Ectodermal cell (in vitro differentiated cells): ENCODE data around the gene GDF15.
A peak's percentile ranks its signal among the peaks of the same experiment; 100 is the strongest.

Source experiments
- H3K27ac ChIP-seq: 2 replicates; pipeline ENCODE4 v1.7.0; 2013; ENCODE audit warnings: mild to moderate bottlenecking, low read depth, low read length; ENCODE audit not compliant: insufficient read depth, poor library complexity, severe bottlenecking
- H3K27me3 ChIP-seq: 2 replicates; pipeline ENCODE4 v1.7.0; 2013; ENCODE audit warnings: mild to moderate bottlenecking, low read length; ENCODE audit not compliant: insufficient read depth, control insufficient read depth, poor library complexity, severe bottlenecking
- H3K36me3 ChIP-seq: one replicate; pipeline ENCODE4 v1.7.0; 2013; ENCODE audit warnings: low read length; ENCODE audit not compliant: control insufficient read depth, insufficient read depth
- H3K4me1 ChIP-seq: one replicate; pipeline ENCODE4 v1.7.0; 2013; ENCODE audit warnings: low read length; ENCODE audit not compliant: control insufficient read depth, insufficient read depth
- H3K4me3 ChIP-seq: 2 replicates; pipeline ENCODE4 v1.7.0; 2013; ENCODE audit warnings: low read depth, low read length, control low read depth; ENCODE audit not compliant: insufficient read depth
- H3K9me3 ChIP-seq: 2 replicates; pipeline ENCODE4 v1.7.0; 2013; ENCODE audit warnings: mild to moderate bottlenecking, low read length, moderate library complexity; ENCODE audit not compliant: control insufficient read depth
- WGBS, 2 experiments: methylation state at CpG; one replicate each; pipeline ENCODE4 v1.1.7; 2013; ENCODE audit warnings: missing lambda C conversion rate in 2 of 2; 5-methylcytosine and 5-hydroxymethylcytosine counted together

The GDF15 gene

GRCh38 chr19:18430417-18431144 is 44.6 kb downstream of the GDF15 start:
- Histone ChIP-seq H3K4me1 (peaks cover 56% of the 10 kb centered on the region), H3K9me3 (no peaks in the 10 kb centered on the region), H3K36me3 (peaks cover 7% of the 10 kb centered on the region), H3K27me3 (no peaks in the 10 kb centered on the region), H3K27ac (no peak overlapping the region), H3K4me3 (no peak overlapping the region)
- WGBS, 2 experiments, result 88 to 90% methylated on average over 21 of the region's 21 CpGs

- 76 to 79% methylated on average over 30 to 32 of the region's 34 CpGs for whole genome bisulfite sequencing, 2 experiments
- Histone ChIP-seq H3K9me3 (no peaks in the 10 kb centered on the region), H3K4me1 (peaks cover 62% of the 10 kb centered on the region), H3K36me3 (peaks cover 16% of the 10 kb centered on the region), H3K4me3 (no peak overlapping the region), H3K27me3 (no peaks in the 10 kb centered on the region), H3K27ac (no peak overlapping the region)
Measured at GRCh38 chr19:18431351-18432197, 45.6 kb downstream of the GDF15 start.

- no peaks in the 10 kb centered on the region for H3K27me3 ChIP-seq
- H3K4me1 ChIP-seq, result peaks cover 64% of the 10 kb centered on the region
- peaks cover 16% of the 10 kb centered on the region for H3K36me3 ChIP-seq
- peak overlapping the region; percentile 26 for H3K4me3 ChIP-seq
- WGBS, 2 experiments, result 84 to 91% methylated on average over 12 to 13 of the region's 13 CpGs
- no peaks in the 10 kb centered on the region for H3K9me3 ChIP-seq
- no peak overlapping the region for H3K27ac ChIP-seq
Measured at GRCh38 chr19:18432275-18433014, 46.5 kb downstream of the GDF15 start.

GRCh38 chr19:18433015-18433691 is 47.2 kb downstream of the GDF15 start:
- H3K4me1 ChIP-seq, result peaks cover 61% of the 10 kb centered on the region
- no peaks in the 10 kb centered on the region for H3K9me3 ChIP-seq
- H3K27me3 ChIP-seq, result no peaks in the 10 kb centered on the region
- 17 to 18% methylated on average over 56 to 59 of the region's 59 CpGs for WGBS, 2 experiments
- H3K27ac ChIP-seq, result no peak overlapping the region
- H3K36me3 ChIP-seq, result peaks cover 16% of the 10 kb centered on the region
- H3K4me3 ChIP-seq, result peak overlapping the region; percentile 26

GRCh38 chr19:18433735-18434398 is 47.9 kb downstream of the GDF15 start:
- H3K9me3 ChIP-seq, result no peaks in the 10 kb centered on the region
- H3K4me1 ChIP-seq, result peaks cover 58% of the 10 kb centered on the region
- peaks cover 16% of the 10 kb centered on the region for H3K36me3 ChIP-seq
- 2% methylated on average over 59 to 60 of the region's 60 CpGs for WGBS, 2 experiments
- peak overlapping the region; percentile 26 for H3K4me3 ChIP-seq
- no peak overlapping the region for H3K27ac ChIP-seq
- H3K27me3 ChIP-seq, result no peaks in the 10 kb centered on the region

GRCh38 chr19:18434411-18435175 is 48.6 kb downstream of the GDF15 start:
- WGBS, 2 experiments, result 86 to 87% methylated on average over 21 of the region's 21 CpGs

GRCh38 chr19:18435178-18435841 is 49.4 kb downstream of the GDF15 start:
- Histone ChIP-seq H3K4me3 (no peak overlapping the region), H3K27me3 (no peaks in the 10 kb centered on the region), H3K36me3 (peaks cover 16% of the 10 kb centered on the region), H3K27ac (no peak overlapping the region), H3K9me3 (no peaks in the 10 kb centered on the region), H3K4me1 (peaks cover 63% of the 10 kb centered on the region)
- 96% methylated on average over 49 of the region's 49 CpGs for whole genome bisulfite sequencing, 2 experiments

More at GRCh38 chr19:18434411-18435175, 48.6 kb downstream of the GDF15 start:
- Histone ChIP-seq H3K4me1 (peaks cover 65% of the 10 kb centered on the region), H3K4me3 (peak overlapping the region; percentile 26), H3K9me3 (no peaks in the 10 kb centered on the region), H3K27me3 (no peaks in the 10 kb centered on the region), H3K36me3 (peaks cover 16% of the 10 kb centered on the region), H3K27ac (no peak overlapping the region)

- H3K27ac ChIP-seq, result no peak overlapping the region
- no peaks in the 10 kb centered on the region for H3K9me3 ChIP-seq
- H3K27me3 ChIP-seq, result no peaks in the 10 kb centered on the region
- H3K4me3 ChIP-seq, result peak overlapping the region; percentile 60
- peaks cover 55% of the 10 kb centered on the region for H3K4me1 ChIP-seq
- H3K36me3 ChIP-seq, result peaks cover 16% of the 10 kb centered on the region
- 95% methylated on average over 46 of the region's 46 CpGs for WGBS, 2 experiments
Measured at GRCh38 chr19:18435842-18436670, 50.1 kb downstream of the GDF15 start.
